ENCODE results near the gene GAS6. TPM values are rescaled to one million over a fixed set of nuclear protein-coding genes. Genes with fewer than 3 reads are reported as not detected.

GAS6 gene
- total RNA-seq, 1 experiment from 2014 or later, result 28.1 TPM

GRCh38 chr13:113794764-113795173 lies 69.1 kb downstream of the GAS6 start:
- H3K4me1 ChIP-seq (ENCODE audit: control insufficient read depth, insufficient read depth, low read length), result no peaks in the 10 kb centered on the region
- no peaks in the 10 kb centered on the region for H3K9me3 ChIP-seq (ENCODE audit: control insufficient read depth, insufficient read depth, low read depth, low read length)
- no peak overlapping the region for H3K27ac ChIP-seq (ENCODE audit: low read length)
- in situ Hi-C loops (cut with HindIII; ENCODE audit: low pct_unique_long_range_greater_than_20kb, low sequenced_read_pairs), result no loop called here
- no peak for ATAC-seq
- POLR2A ChIA-PET, result no interaction called here
- TF ChIP-seq REST (IDR thresholded peaks at IDR 0.05; ENCODE audit: insufficient read depth in 1 of 2, low read depth in 2 of 2, low read length in 1 of 2) (no peak), SIN3A (IDR thresholded peaks at IDR 0.05; ENCODE audit: borderline replicate concordance, insufficient read depth, low read depth, low read length) (no peak), TCF7L2 (IDR thresholded peaks at IDR 0.05; ENCODE audit: low read depth, low read length) (no peak), POLR2AphosphoS5 (IDR thresholded peaks at IDR 0.05; ENCODE audit: low read depth, low read length) (no peak)
- TF ChIP-seq, protein P1, sequence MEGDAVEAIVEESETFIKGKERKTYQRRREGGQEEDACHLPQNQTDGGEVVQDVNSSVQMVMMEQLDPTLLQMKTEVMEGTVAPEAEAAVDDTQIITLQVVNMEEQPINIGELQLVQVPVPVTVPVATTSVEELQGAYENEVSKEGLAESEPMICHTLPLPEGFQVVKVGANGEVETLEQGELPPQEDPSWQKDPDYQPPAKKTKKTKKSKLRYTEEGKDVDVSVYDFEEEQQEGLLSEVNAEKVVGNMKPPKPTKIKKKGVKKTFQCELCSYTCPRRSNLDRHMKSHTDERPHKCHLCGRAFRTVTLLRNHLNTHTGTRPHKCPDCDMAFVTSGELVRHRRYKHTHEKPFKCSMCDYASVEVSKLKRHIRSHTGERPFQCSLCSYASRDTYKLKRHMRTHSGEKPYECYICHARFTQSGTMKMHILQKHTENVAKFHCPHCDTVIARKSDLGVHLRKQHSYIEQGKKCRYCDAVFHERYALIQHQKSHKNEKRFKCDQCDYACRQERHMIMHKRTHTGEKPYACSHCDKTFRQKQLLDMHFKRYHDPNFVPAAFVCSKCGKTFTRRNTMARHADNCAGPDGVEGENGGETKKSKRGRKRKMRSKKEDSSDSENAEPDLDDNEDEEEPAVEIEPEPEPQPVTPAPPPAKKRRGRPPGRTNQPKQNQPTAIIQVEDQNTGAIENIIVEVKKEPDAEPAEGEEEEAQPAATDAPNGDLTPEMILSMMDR (IDR thresholded peaks at IDR 0.05), result no peak
- intact Hi-C loops (cut with micrococcal nuclease; ENCODE audit: unreplicated experiment), result no loop called here
- CTCF ChIA-PET, result no interaction called here
- BruUV-seq (replicated peaks), result no TSS peak
- no peaks in the 10 kb centered on the region for H3K36me3 ChIP-seq (ENCODE audit: control insufficient read depth, insufficient read depth, low read length)
- H3K4me3 ChIP-seq (ENCODE audit: low read depth in 2 of 2, low read length in 2 of 2), result no peak overlapping the region
- DNase-seq (ENCODE audit: low read depth, low spot score), result no peak
- no peaks in the 10 kb centered on the region for H3K27me3 ChIP-seq (ENCODE audit: control insufficient read depth, insufficient read depth, low read length)

GRCh38 chr13:113794086-113794485 lies 69.8 kb downstream of the GAS6 start:
- in situ Hi-C loops (cut with HindIII; ENCODE audit: low pct_unique_long_range_greater_than_20kb, low sequenced_read_pairs), result no loop called here
- Histone ChIP-seq H3K4me1 (ENCODE audit: control insufficient read depth, insufficient read depth, low read length) (no peaks in the 10 kb centered on the region), H3K9me3 (ENCODE audit: control insufficient read depth, insufficient read depth, low read depth, low read length) (no peaks in the 10 kb centered on the region), H3K27ac (ENCODE audit: low read length) (no peak overlapping the region), H3K36me3 (ENCODE audit: control insufficient read depth, insufficient read depth, low read length) (no peaks in the 10 kb centered on the region), H3K27me3 (ENCODE audit: control insufficient read depth, insufficient read depth, low read length) (no peaks in the 10 kb centered on the region), H3K4me3 (ENCODE audit: low read depth in 2 of 2, low read length in 2 of 2) (no peak overlapping the region)
- POLR2A ChIA-PET, result no interaction called here
- TF ChIP-seq REST (IDR thresholded peaks at IDR 0.05; ENCODE audit: insufficient read depth in 1 of 2, low read depth in 2 of 2, low read length in 1 of 2), result no peak
- TF ChIP-seq, protein P1 (IDR thresholded peaks at IDR 0.05), result no peak
- TF ChIP-seq TCF7L2 (IDR thresholded peaks at IDR 0.05; ENCODE audit: low read depth, low read length), result no peak
- no peak for TF ChIP-seq POLR2AphosphoS5 (IDR thresholded peaks at IDR 0.05; ENCODE audit: low read depth, low read length)
- TF ChIP-seq SIN3A (IDR thresholded peaks at IDR 0.05; ENCODE audit: borderline replicate concordance, insufficient read depth, low read depth, low read length), result no peak
- no peak for ATAC-seq
- DNase-seq (ENCODE audit: low read depth, low spot score), result no peak
- CTCF ChIA-PET, result no interaction called here
- intact Hi-C loops (cut with micrococcal nuclease; ENCODE audit: unreplicated experiment), result no loop called here
- BruUV-seq (replicated peaks), result no TSS peak
